GM21423 (cell line): ENCODE results near the gene PSMF1.

Experiments
- ATAC-seq: cut with Tn5 transposase; IDR thresholded peaks from one replicate; pipeline ENCODE4 v1.9.1; 2021; ENCODE audit warnings: mild to moderate bottlenecking, moderate library complexity; ENCODE audit not compliant: unreplicated experiment

PSMF1 gene

GRCh38 chr20:1163105-1163504 lies 44.7 kb downstream of the PSMF1 start:
- ATAC-seq, result no peak

- no peak for ATAC-seq
Measured at GRCh38 chr20:1163653-1164052, 45.3 kb downstream of the PSMF1 start.

- no peak for ATAC-seq
Measured at GRCh38 chr20:1164871-1165270, 46.5 kb downstream of the PSMF1 start.

- no peak for ATAC-seq
Measured at GRCh38 chr20:1165521-1165920, 47.1 kb downstream of the PSMF1 start.

GRCh38 chr20:1165941-1166340 lies 47.5 kb downstream of the PSMF1 start:
- no peak for ATAC-seq

- ATAC-seq, result no peak
Measured at GRCh38 chr20:1166948-1167720, 48.7 kb downstream of the PSMF1 start.

- no peak for ATAC-seq
Measured at GRCh38 chr20:1169224-1169623, 50.8 kb downstream of the PSMF1 start.

- ATAC-seq, result no peak
Measured at GRCh38 chr20:1171461-1172093, 53.2 kb downstream of the PSMF1 start.

- ATAC-seq, result no peak
Measured at GRCh38 chr20:1173698-1174097, 55.3 kb downstream of the PSMF1 start.

- ATAC-seq, result no peak
Measured at GRCh38 chr20:1174787-1175186, 56.4 kb downstream of the PSMF1 start.

- no peak for ATAC-seq
Measured at GRCh38 chr20:1177680-1178079, 59.3 kb downstream of the PSMF1 start.

GRCh38 chr20:1178103-1178502 lies 59.7 kb downstream of the PSMF1 start:
- no peak for ATAC-seq

- ATAC-seq, result no peak
Measured at GRCh38 chr20:1178623-1179022, 60.2 kb downstream of the PSMF1 start.

- no peak for ATAC-seq
Measured at GRCh38 chr20:1180949-1181348, 62.5 kb downstream of the PSMF1 start.

GRCh38 chr20:1182106-1182505 lies 63.7 kb downstream of the PSMF1 start:
- no peak for ATAC-seq

- no peak for ATAC-seq
Measured at GRCh38 chr20:1183153-1183552, 64.8 kb downstream of the PSMF1 start.

GRCh38 chr20:1184260-1184637 lies 65.8 kb downstream of the PSMF1 start:
- ATAC-seq, result no peak

- no peak for ATAC-seq
Measured at GRCh38 chr20:1184638-1185315, 66.4 kb downstream of the PSMF1 start, which contains the start of gene TMEM74B. Gene TMEM74B (minus strand): TSS chr20:1184981. CDS start chr20:1183801, 1,180 bp downstream.

GRCh38 chr20:1185316-1185741 lies 66.9 kb downstream of the PSMF1 start:
- ATAC-seq, result no peak

GRCh38 chr20:1185790-1186334 lies 67.5 kb downstream of the PSMF1 start:
- no peak for ATAC-seq

GRCh38 chr20:1186367-1186991 lies 68.1 kb downstream of the PSMF1 start:
- no peak for ATAC-seq
